ENCODE measurements around the gene TPT1.
A peak's percentile ranks its signal among the peaks of the same experiment; 100 is the strongest.
"Not testable (repeated sequence)": the region's sequence is repeated elsewhere in the genome, so short reads cannot be mapped to it uniquely, and the experiment has no call there.

TPT1 gene

DNA sequence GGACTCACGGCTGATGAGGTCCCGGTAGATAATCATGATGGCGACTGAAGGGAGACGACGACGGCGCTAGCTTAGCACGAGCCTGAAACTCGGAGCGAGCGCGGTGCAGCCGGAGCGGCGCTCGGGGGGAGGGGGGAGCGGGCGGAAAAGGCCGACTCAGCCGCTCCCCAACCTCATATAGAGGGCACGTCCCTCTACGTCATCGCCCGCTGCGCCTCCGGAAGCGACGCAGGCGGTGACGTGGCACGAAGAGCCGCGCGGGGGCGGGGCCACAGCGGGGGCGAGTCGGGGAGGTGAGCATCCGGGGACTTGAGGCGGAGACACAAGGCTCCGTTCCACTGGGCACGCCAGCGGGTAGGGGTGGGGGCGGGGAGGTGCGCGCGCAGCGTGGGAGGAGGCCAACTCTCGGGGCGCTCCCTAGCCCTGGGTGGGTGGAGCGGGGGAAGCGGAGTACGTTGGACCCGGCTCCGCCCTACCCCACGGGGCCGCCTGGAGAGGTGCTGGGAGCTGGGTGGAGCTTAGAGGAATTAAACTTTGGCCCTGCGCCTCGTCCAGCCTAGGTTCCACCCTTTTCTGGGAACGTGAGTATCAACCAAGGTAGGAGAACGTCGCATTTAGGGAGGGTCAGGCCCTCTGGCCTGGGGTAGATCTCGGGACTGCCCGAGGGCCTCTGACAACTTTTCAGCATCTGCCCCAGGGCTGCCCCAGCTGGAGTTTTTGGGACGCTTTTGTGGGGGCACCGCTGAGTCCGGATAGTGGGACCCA, at the start of gene TPT1:
Gene TPT1, minus strand, starts transcription at position 150 of the 765 bp plus-strand sequence. Its CDS starts 114 bp downstream, at position 36.
- Histone ChIP-seq H3K9ac (ENCODE audit: low read length in 2 of 2) (peak within 1 kb of the TSS; percentile 99), H3K4me1 (ENCODE audit: control insufficient read depth, insufficient read depth, low read length) (peaks cover 28% of the 10 kb centered on the region), H3K36me3 (ENCODE audit: control insufficient read depth in 2 of 2, insufficient read depth in 2 of 2, low read length in 2 of 2) (peaks cover 21 to 43% of the 10 kb centered on the region in 2 donors), H3K9me3 (ENCODE audit: control insufficient read depth in 2 of 2, low read length in 2 of 2) (no peaks in the 10 kb centered on the region), H3K27ac (ENCODE audit: low read length) (peak within 1 kb of the TSS; percentile 100), H3K4me3 (ENCODE audit: low read length in 2 of 2) (peak within 1 kb of the TSS; percentile 91), H3K27me3 (ENCODE audit: control insufficient read depth in 1 of 2, insufficient read depth in 2 of 2, low read length in 2 of 2) (no peaks in the 10 kb centered on the region)

DNA sequence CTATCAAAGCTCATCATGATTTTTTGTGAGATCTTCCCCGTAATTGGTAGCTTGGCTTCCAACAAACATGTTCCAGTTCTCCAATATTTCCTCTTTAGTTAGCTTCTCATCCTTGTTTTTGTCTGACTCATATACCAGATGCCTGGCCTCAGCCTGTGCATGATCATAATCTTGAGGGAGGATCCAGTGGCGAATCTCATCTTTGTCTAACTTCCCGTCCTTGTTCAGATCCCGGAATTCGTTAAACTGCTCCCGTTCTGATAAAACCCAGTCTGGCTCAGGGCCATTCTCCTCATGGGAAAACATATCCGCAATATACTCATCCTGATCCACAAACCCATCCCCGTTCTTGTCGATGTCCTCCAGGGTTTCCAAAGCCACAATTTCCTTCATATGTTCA, 49.4 kb upstream of the TPT1 start:
- not testable (repeated sequence) for H3K36me3 ChIP-seq (ENCODE audit: control insufficient read depth in 2 of 2, insufficient read depth in 2 of 2, low read length in 2 of 2); H3K27me3 ChIP-seq (ENCODE audit: control insufficient read depth in 1 of 2, insufficient read depth in 2 of 2, low read length in 2 of 2); H3K9me3 ChIP-seq (ENCODE audit: control insufficient read depth in 2 of 2, low read length in 2 of 2); H3K4me3 ChIP-seq (ENCODE audit: low read length in 2 of 2); H3K9ac ChIP-seq (ENCODE audit: low read length in 2 of 2); H3K4me1 ChIP-seq (ENCODE audit: control insufficient read depth, insufficient read depth, low read length); H3K27ac ChIP-seq (ENCODE audit: low read length)

DNA sequence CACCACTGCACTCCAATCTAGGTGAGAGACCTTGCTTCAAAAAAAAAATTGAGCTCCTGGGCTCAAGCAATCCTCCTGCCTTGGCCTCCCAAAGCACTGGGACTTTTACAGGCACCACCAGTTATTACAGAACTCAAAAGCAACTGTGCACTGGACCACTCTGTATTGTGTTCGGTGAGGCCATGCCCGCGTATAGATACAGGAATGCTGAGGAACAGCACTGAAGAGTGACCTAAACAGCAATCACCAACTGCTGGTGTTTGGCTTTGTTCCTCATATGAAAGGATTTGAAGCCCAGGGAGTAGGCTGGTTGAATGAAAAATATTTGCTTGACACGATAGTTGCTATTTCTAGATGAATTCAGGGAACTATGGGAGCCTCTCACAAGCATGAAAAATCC, 47.7 kb upstream of the TPT1 start:
- Histone ChIP-seq H3K9me3 (ENCODE audit: control insufficient read depth in 2 of 2, low read length in 2 of 2) (no peaks in the 10 kb centered on the region), H3K9ac (ENCODE audit: low read length in 2 of 2) (no peak overlapping the region), H3K4me3 (ENCODE audit: low read length in 2 of 2) (no peak overlapping the region), H3K36me3 (ENCODE audit: control insufficient read depth in 2 of 2, insufficient read depth in 2 of 2, low read length in 2 of 2) (peaks cover 0 to 5% of the 10 kb centered on the region in 2 donors), H3K4me1 (ENCODE audit: control insufficient read depth, insufficient read depth, low read length) (no peaks in the 10 kb centered on the region), H3K27me3 (ENCODE audit: control insufficient read depth in 1 of 2, insufficient read depth in 2 of 2, low read length in 2 of 2) (no peaks in the 10 kb centered on the region), H3K27ac (ENCODE audit: low read length) (no peak overlapping the region)

DNA sequence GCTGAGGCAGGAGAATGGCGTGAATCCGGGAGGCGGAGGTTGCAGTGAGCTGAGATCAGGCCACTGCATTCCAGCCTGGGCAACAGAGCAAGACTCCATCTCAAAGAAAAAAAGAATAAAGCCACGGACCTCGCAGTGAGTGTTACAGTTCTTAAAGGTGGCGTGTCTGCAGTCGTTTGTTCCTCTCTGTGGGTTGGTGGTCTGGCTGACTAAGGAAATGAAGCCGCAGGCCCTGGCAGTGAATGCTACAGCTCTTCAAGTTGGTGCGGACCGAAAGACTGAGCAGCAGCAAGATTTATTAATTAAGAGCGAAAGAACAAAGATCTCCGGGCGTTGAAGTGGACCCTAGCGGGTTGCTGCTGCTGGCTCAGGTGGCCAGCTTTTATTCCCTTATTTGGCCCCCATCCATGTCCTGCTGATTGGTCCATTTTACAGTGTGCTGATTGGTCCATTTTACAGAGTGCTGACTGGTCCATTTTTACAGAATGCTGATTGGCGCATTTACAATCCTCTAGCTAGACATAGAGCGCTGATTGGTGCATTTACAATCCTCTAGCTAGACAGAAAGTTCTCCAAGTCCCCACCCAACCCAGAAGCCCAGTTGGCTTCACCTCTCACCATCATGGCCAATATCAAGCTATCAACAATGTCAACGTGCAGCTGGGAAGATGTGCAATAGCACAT, 46.1 kb upstream of the TPT1 start:
- not testable (repeated sequence) for H3K9me3 ChIP-seq (ENCODE audit: control insufficient read depth in 2 of 2, low read length in 2 of 2); H3K4me1 ChIP-seq (ENCODE audit: control insufficient read depth, insufficient read depth, low read length); H3K36me3 ChIP-seq (ENCODE audit: control insufficient read depth in 2 of 2, insufficient read depth in 2 of 2, low read length in 2 of 2); H3K27me3 ChIP-seq (ENCODE audit: control insufficient read depth in 1 of 2, insufficient read depth in 2 of 2, low read length in 2 of 2); H3K27ac ChIP-seq (ENCODE audit: low read length); H3K9ac ChIP-seq (ENCODE audit: low read length in 2 of 2); H3K4me3 ChIP-seq (ENCODE audit: low read length in 2 of 2)

DNA sequence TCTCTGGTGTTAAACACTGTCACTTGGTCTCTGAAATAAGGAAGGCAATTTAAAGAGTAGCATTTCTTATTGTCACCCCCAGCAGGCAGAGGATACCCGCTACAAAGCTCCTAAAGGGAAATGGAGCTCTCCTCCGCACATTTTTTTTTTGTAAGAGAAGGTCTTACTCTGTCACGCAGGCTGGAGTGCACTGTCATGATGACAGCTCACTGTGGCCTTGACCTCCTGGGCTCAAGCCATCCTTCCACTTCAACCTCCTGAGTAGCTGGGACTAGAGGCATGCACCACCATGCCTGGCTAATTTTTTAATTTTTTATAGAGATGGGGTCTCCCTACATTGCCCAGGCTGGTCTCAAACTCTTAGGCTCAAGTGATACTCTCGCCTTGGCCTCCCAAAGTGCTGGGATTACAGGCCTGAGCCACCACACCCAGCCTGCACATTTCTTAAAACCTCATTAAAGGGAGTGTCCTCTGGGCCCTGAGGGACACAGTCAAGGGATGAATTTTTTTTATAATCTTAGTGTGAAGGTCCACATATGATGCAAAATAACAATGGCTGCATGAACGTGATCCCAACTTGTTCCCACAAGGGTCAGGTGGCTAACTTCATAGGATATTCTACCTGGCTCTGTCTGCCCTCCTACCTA, 45.0 kb upstream of the TPT1 start:
- Histone ChIP-seq H3K4me1 (ENCODE audit: control insufficient read depth, insufficient read depth, low read length) (no peaks in the 10 kb centered on the region), H3K9me3 (ENCODE audit: control insufficient read depth in 2 of 2, low read length in 2 of 2) (no peaks in the 10 kb centered on the region), H3K27me3 (ENCODE audit: control insufficient read depth in 1 of 2, insufficient read depth in 2 of 2, low read length in 2 of 2) (no peaks in the 10 kb centered on the region), H3K4me3 (ENCODE audit: low read length in 2 of 2) (no peak overlapping the region), H3K27ac (ENCODE audit: low read length) (no peak overlapping the region), H3K36me3 (ENCODE audit: control insufficient read depth in 2 of 2, insufficient read depth in 2 of 2, low read length in 2 of 2) (peaks cover 0 to 5% of the 10 kb centered on the region in 2 donors), H3K9ac (ENCODE audit: low read length in 2 of 2) (no peak overlapping the region)

DNA sequence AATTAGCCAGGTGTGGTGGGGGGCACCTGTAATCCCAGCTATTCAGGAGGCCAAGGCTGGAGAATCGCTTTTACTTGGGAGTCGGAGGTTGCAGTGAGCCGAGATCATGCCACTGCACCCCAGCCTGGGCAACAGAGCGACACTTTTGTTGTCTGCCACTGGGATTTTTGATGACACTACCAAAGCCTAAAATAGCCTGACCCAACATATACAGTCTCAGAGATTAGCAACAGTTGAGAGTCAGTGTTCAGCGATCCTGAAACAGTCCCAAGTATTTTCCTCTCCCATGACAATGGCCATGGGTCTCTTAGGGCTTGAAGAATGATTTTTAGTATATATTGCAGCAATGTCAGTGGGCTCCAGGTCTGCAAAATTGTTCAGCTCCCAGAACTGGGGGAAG, 44.3 kb upstream of the TPT1 start:
- H3K9ac ChIP-seq (ENCODE audit: low read length in 2 of 2): no peak overlapping the region
- no peaks in the 10 kb centered on the region for H3K4me1 ChIP-seq (ENCODE audit: control insufficient read depth, insufficient read depth, low read length)
- H3K4me3 ChIP-seq (ENCODE audit: low read length in 2 of 2): no peak overlapping the region
- H3K27ac ChIP-seq (ENCODE audit: low read length): no peak overlapping the region
- no peaks in the 10 kb centered on the region for H3K27me3 ChIP-seq (ENCODE audit: control insufficient read depth in 1 of 2, insufficient read depth in 2 of 2, low read length in 2 of 2)
- no peaks in the 10 kb centered on the region for H3K9me3 ChIP-seq (ENCODE audit: control insufficient read depth in 2 of 2, low read length in 2 of 2)
- H3K36me3 ChIP-seq (ENCODE audit: control insufficient read depth in 2 of 2, insufficient read depth in 2 of 2, low read length in 2 of 2): peaks cover 0 to 5% of the 10 kb centered on the region in 2 donors

DNA sequence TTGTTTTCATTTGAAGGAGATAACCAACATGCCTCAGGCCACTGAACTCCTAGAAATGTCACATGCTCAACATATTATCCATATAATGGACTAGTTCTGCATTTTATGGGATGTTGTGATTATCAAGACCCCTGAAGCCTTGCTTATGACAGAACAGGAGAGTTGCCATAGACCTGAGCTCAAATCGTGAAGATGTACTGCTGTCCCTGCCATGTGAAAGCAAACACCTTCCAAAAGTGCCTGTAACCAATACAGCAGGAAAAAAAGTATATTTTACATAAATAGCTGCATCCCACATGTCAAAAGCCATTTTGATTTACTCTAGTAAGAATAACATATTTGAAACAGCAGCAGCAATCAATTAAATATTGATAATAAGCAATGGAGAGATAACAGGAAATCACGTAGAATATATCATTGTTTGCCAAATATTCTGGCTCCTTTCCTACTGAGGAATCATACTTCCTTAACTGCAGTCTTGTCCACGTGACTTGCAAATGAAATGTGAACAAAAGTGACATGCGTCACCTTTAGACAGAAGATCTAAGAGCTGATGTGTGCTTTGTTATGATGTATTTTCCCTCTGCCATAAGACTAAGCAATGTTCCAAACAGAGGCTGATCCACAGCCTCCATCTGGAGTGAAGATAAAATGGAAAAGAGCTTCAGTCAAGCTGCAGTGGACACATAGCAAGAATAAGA, 43.6 kb upstream of the TPT1 start:
- Histone ChIP-seq H3K9me3 (ENCODE audit: control insufficient read depth in 2 of 2, low read length in 2 of 2) (no peaks in the 10 kb centered on the region), H3K9ac (ENCODE audit: low read length in 2 of 2) (no peak overlapping the region), H3K27ac (ENCODE audit: low read length) (no peak overlapping the region), H3K36me3 (ENCODE audit: control insufficient read depth in 2 of 2, insufficient read depth in 2 of 2, low read length in 2 of 2) (peaks cover 0 to 5% of the 10 kb centered on the region in 2 donors), H3K4me1 (ENCODE audit: control insufficient read depth, insufficient read depth, low read length) (no peaks in the 10 kb centered on the region), H3K27me3 (ENCODE audit: control insufficient read depth in 1 of 2, insufficient read depth in 2 of 2, low read length in 2 of 2) (no peaks in the 10 kb centered on the region), H3K4me3 (ENCODE audit: low read length in 2 of 2) (no peak overlapping the region)

DNA sequence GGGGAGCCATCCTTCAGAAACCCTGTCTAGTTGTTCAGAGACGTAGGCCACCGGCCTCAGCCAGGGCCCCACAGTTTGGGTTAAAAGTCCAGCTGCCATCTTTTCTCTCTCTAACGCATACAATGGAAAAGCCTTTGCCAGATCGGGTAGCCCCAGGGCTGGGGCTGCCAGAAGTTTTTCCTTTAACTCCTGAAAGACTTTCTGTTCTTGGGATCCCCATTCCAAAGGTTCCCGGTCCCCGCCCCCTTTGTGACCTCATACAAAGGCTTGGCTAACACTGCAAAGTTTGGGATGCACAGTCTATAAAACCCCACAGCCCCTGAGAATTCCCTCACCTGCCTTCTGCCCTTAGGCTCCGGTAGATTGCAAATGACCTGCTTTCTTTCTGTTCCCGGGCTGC, 41.8 kb upstream of the TPT1 start:
- not testable (repeated sequence) for H3K4me3 ChIP-seq (ENCODE audit: low read length in 2 of 2); H3K27ac ChIP-seq (ENCODE audit: low read length); H3K9me3 ChIP-seq (ENCODE audit: control insufficient read depth in 2 of 2, low read length in 2 of 2); H3K4me1 ChIP-seq (ENCODE audit: control insufficient read depth, insufficient read depth, low read length); H3K9ac ChIP-seq (ENCODE audit: low read length in 2 of 2); H3K36me3 ChIP-seq (ENCODE audit: control insufficient read depth in 2 of 2, insufficient read depth in 2 of 2, low read length in 2 of 2); H3K27me3 ChIP-seq (ENCODE audit: control insufficient read depth in 1 of 2, insufficient read depth in 2 of 2, low read length in 2 of 2)

DNA sequence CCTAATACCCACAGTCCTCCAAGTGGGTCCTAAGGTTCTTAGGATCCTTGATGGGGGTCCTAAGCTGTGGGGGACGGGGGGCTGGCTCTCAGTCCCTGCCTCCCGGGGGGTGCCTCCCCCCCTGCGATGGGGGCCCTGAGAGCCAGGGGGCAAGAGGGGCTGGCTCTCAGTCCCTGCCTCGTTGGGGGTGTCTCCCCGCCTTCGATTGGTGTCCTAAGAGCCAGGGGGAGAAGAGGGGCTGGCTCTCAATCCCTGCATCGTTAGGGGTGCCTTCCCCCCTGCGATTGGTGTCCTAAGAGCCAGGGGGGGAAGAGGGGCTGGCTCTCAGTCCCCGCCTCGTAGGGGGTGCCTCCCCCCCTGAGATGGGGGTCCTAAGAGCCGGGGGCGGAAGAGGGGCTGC, 40.2 kb upstream of the TPT1 start:
- Histone ChIP-seq H3K27ac (ENCODE audit: low read length) (no peak overlapping the region), H3K4me3 (ENCODE audit: low read length in 2 of 2) (no peak overlapping the region), H3K9ac (ENCODE audit: low read length in 2 of 2) (no peak overlapping the region), H3K4me1 (ENCODE audit: control insufficient read depth, insufficient read depth, low read length) (no peaks in the 10 kb centered on the region), H3K9me3 (ENCODE audit: control insufficient read depth in 2 of 2, low read length in 2 of 2) (no peaks in the 10 kb centered on the region), H3K36me3 (ENCODE audit: control insufficient read depth in 2 of 2, insufficient read depth in 2 of 2, low read length in 2 of 2) (peaks cover 0 to 3% of the 10 kb centered on the region in 2 donors), H3K27me3 (ENCODE audit: control insufficient read depth in 1 of 2, insufficient read depth in 2 of 2, low read length in 2 of 2) (no peaks in the 10 kb centered on the region)

DNA sequence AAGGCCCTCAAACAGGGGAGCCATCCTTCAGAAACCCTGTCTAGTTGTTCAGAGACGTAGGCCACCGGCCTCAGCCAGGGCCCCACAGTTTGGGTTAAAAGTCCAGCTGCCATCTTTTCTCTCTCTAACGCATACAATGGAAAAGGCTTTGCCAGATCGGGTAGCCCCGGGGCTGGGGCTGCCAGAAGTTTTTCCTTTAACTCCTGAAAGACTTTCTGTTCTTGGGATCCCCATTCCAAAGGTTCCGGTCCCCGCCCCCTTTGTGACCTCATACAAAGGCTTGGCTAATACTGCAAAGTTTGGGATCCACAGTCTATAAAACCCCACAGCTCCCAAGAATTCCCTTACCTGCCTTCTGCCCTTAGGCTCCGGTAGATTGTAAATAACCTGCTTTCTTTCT, 39.7 kb upstream of the TPT1 start:
- H3K27me3 ChIP-seq (ENCODE audit: control insufficient read depth in 1 of 2, insufficient read depth in 2 of 2, low read length in 2 of 2); H3K36me3 ChIP-seq (ENCODE audit: control insufficient read depth in 2 of 2, insufficient read depth in 2 of 2, low read length in 2 of 2); H3K27ac ChIP-seq (ENCODE audit: low read length); H3K9ac ChIP-seq (ENCODE audit: low read length in 2 of 2); H3K4me1 ChIP-seq (ENCODE audit: control insufficient read depth, insufficient read depth, low read length); H3K9me3 ChIP-seq (ENCODE audit: control insufficient read depth in 2 of 2, low read length in 2 of 2); H3K4me3 ChIP-seq (ENCODE audit: low read length in 2 of 2): not testable (repeated sequence)

Data from stomach smooth muscle (tissue), 2 donors.